Hematopoietic multipotent progenitor cell treated with erythropoietin and hydrocortisone succinate and interleukin-3 and kit ligand, for 15 days (in vitro differentiated cells): ENCODE measurements around the gene HSPA4.
"Not testable (repeated sequence)": the region's sequence is repeated elsewhere in the genome, so short reads cannot be mapped to it uniquely, and the experiment has no call there.

Source experiments
- DNase-seq: peaks from one replicate; pipeline ENCODE4 v3.0.0-alpha.2; 2015; ENCODE audit warnings: low spot score

Gene HSPA4

GRCh38 chr5:133124891-133125290 lies 73.1 kb downstream of the HSPA4 start:
- DNase-seq = no peak

- DNase-seq = no peak
Measured at GRCh38 chr5:133128066-133128465, 76.3 kb downstream of the HSPA4 start.

GRCh38 chr5:133129289-133129688 lies 77.5 kb downstream of the HSPA4 start:
- DNase-seq = no peak

GRCh38 chr5:133129950-133130349 lies 78.1 kb downstream of the HSPA4 start:
- DNase-seq = no peak

GRCh38 chr5:133130387-133131118 lies 78.7 kb downstream of the HSPA4 start:
- DNase-seq = no peak

GRCh38 chr5:133132717-133133116 lies 80.9 kb downstream of the HSPA4 start:
- no peak for DNase-seq

- not testable (repeated sequence) for DNase-seq
Measured at GRCh38 chr5:133133241-133133640, 81.4 kb downstream of the HSPA4 start.

- not testable (repeated sequence) for DNase-seq
Measured at GRCh38 chr5:133136890-133137289, 85.1 kb downstream of the HSPA4 start.

- DNase-seq = no peak
Measured at GRCh38 chr5:133140311-133140710, 88.5 kb downstream of the HSPA4 start.

GRCh38 chr5:133141746-133142145 lies 89.9 kb downstream of the HSPA4 start:
- no peak for DNase-seq

- DNase-seq = no peak
Measured at GRCh38 chr5:133142782-133143181, 91.0 kb downstream of the HSPA4 start.

- DNase-seq = no peak
Measured at GRCh38 chr5:133144245-133144981, 92.6 kb downstream of the HSPA4 start.

- no peak for DNase-seq
Measured at GRCh38 chr5:133145436-133146170, 93.8 kb downstream of the HSPA4 start.

- DNase-seq = no peak
Measured at GRCh38 chr5:133147411-133147810, 95.6 kb downstream of the HSPA4 start.

GRCh38 chr5:133147815-133148567 lies 96.2 kb downstream of the HSPA4 start:
- no peak for DNase-seq

- no peak for DNase-seq
Measured at GRCh38 chr5:133149345-133149744, 97.5 kb downstream of the HSPA4 start.

- no peak for DNase-seq
Measured at GRCh38 chr5:133150909-133151544, 99.2 kb downstream of the HSPA4 start.

GRCh38 chr5:133154274-133155075 lies 102.7 kb downstream of the HSPA4 start:
- no peak for DNase-seq

GRCh38 chr5:133155326-133155969 lies 103.6 kb downstream of the HSPA4 start:
- no peak for DNase-seq
